HG03457 (cell line): ENCODE results near the gene PPP1R17.

Source experiments
- ATAC-seq: cut with Tn5 transposase; IDR thresholded peaks from one replicate; pipeline ENCODE4 v1.9.1; 2021; ENCODE audit warnings: moderate number of reproducible peaks; ENCODE audit not compliant: unreplicated experiment

Gene PPP1R17

GRCh38 chr7:31695859-31696614 lies 9.0 kb downstream of the PPP1R17 start:
- no peak for ATAC-seq

DNA sequence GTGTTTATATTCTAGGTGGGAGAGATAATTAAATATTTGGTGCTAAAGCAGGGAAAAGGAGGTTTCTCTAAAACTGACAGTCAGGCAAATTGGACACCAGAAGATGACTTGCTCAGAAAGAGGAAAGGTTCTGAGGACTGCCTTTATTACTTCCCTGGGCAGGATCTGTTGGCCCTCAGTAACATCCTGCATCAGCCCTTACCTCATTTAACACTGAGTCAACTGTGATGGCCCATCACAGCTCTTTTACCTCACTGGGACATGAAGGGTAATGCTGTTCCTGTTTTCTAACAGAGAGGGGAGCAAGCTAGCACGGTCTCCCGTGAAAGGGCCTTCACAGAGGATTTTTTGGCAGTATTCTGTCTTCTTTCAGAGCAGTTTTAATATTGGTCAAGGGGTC lies 12.0 kb downstream of the PPP1R17 start:
- ATAC-seq, result no peak

DNA sequence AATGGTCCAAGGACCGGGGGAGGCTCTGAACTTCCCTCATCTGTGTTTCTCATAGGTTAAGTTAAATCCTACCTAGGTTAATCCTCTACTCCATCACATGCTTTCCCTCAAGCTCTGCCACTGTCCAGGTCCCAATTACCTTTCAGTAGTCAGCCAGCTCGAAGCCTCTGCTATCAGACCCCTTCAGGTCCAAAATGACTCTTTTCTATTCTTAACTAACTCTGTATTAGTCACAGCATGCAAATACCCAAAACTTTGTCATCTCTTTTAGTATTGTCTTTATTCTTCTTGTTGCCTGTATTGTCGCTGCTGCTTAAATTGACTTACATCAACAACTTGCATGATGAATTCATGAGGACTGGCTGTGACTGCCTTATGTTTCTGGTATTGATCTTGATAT lies 15.3 kb downstream of the PPP1R17 start:
- ATAC-seq, result no peak

DNA sequence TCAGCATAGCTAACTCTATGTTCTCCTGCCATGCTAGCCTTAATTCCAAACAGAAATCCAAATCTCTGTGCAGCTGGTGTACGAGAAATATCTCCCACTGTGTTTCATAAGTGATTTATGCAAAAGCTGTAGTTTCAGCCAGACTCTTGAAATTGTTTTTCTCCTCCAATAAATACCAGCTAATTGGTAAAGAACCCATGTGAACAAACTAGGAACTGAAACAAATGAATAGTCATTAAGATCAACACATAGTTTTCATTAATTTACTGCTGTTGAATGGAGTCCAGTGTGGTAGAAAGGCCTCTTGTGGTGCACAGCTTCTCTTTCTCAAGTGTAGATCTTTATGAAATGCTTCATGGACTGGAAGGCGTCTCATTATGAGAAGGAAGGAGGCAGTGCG lies 18.4 kb downstream of the PPP1R17 start:
- no peak for ATAC-seq

DNA sequence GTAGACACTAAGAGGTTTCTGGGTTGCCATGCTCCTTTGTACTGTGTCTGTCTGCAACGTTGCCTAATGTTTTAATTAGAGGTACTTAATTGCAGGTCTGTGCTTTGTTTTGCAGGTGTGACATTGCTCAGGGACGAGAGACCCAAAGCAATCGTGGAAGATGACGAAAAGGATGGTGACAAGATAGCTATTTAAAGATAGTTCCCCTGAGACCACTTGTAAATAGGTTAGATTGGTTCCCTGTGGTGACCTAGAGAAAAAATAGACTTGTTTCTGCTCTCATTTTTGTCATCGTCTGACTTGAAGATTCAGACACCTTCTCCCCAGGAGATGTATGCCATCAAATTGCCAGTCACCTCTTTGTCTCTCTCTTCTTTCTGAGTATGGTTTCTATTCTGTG lies 20.1 kb downstream of the PPP1R17 start:
- ATAC-seq, result no peak

DNA sequence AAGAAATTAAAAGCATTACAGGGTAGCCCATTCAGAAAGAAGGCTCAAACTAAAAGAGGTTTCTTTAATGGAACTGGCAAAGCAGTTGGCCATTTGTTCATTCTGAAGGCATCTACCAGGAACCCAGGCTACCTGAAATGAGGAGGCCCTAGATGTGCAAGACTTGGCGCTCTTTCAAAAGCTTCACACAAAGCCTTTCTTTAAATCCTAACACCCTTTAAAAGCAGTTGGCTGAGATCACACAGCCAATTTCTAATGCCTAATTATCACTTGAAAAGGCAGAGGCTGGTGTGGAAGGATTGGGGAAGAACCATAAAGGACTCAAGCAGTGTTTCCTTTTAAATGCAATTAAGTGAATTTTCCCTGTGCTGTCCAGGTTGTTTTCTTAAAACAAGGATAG lies 23.2 kb downstream of the PPP1R17 start:
- no peak for ATAC-seq

- no peak for ATAC-seq
Measured at GRCh38 chr7:31716355-31716754, 29.3 kb downstream of the PPP1R17 start.

GRCh38 chr7:31720366-31720765 lies 33.4 kb downstream of the PPP1R17 start:
- ATAC-seq, result no peak

DNA sequence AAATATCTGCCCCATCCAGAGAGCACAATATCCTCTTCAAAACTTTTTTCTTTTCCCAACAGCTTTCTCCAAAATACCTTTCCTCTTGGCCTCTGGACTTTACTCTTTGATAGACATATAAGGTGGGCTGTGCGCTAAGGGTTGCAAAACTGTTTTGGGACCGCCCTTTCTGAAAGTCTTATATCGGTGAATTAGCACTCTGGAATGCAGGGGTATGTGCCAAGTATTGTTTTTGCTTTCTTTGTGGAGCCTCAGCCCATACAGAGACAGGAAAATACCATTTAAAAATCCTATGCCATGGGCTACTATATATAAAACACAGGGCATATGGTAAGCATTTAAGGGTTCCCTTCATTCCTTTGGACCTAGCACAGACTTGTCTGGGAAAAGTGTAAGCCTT lies 37.7 kb downstream of the PPP1R17 start:
- no peak for ATAC-seq

GRCh38 chr7:31729195-31729804 lies 42.3 kb downstream of the PPP1R17 start:
- no peak for ATAC-seq

- no peak for ATAC-seq
Measured at GRCh38 chr7:31734456-31734855, 47.4 kb downstream of the PPP1R17 start.

DNA sequence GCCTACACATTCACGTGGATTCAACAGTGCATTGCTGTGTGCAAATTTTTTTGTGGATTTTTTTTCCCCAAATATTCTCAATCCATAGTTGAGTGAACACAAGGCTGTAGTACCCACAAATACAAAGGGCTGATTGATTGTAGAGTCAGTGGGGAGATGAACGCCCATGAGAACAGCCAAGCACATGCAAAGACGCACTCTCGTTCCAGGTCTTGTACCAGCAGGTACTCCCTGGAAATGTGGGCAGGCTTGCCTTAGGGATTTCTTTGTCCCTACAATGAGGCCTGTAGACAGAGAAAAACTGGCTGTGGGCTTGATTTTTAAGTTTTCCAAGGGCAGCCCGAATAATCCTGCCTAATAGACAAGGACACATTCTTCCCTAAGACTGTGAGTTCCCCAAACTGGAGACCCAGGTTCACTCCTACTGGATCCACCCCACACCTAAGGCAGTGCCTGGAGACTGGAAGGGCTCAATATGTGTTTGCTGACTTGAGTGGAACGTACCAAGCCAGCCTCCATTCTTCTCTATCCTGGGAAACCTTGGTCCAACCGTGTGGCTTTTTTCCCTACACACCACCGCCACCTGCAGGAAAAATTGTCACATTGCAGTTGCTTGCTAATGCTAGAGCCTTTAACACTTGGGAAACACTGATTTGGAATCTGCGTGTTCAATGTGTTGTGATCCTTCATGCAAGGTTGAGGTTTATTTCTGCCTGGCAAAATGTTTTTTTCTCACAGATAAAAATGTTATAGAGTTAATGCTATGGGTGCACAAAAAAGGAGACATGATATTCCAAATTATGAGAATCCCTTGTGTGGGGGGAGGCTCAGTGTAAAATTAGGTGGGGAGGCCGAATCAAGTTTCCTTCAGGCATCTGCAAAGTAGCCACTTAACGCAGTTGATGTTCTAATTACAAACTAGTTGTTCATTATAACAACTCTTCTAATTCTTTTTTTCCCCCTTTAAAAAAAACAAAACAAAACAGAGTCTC lies 49.3 kb downstream of the PPP1R17 start:
- no peak for ATAC-seq

DNA sequence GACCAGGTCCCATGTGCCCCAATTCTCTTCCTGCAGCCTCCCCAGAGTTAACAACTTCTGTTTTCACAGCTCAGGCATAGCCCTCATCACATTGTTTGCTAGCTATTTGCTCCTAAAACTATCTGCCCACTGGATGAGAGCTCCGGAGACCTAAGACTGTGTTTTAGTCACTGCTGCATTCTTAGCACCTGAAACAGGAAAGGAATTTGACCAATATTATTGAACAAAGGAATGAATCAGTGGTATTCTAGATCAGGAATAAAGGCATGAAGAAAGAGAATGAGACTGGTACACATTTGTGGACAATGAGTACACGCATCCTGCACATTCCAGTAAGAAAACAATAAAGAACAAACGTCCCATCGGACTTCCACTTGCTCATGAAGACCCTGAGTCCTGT lies 54.8 kb downstream of the PPP1R17 start:
- no peak for ATAC-seq

- peak; percentile 52 for ATAC-seq
Measured at GRCh38 chr7:31744294-31744874, 57.4 kb downstream of the PPP1R17 start.

DNA sequence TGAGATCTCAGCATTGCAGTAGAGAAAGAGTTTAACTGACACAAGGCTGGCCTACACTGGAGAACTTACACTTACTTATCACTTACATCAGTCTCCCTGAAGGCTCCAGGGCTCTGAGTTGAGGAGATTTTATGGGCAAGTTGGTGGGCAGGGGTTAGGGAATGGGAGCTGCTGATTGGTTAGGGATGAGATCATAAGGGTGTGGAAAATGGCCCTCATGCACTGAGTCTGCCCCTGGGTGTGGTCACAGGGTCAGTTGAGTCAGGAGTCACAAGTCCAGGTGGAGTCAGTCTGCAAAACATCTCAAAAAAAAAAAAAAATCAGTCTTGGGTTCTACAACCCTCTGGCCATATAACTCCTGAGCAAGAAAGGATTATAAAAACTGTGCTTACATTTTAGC lies 60.5 kb downstream of the PPP1R17 start:
- no peak for ATAC-seq

- ATAC-seq, result no peak
Measured at GRCh38 chr7:31748084-31748483, 61.1 kb downstream of the PPP1R17 start.

DNA sequence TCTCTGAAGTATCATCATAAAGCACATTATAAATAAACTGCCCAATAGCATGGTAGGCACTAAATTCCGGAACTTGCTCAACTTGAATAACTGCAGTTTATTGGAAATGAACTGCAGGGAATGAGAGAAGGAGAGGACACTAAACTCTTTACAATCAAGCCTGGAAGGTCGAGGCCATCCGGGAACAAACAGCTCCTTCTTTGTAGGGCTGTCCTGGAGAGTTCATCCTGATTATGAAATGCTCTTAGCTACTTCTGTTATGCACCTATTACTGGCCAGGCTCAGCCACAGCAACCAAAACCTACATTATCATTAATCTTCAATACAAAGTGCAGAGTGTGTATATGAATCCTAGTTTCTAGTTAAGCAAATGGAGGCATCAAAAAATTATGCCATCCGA lies 64.7 kb downstream of the PPP1R17 start:
- no peak for ATAC-seq
